CD4-positive, alpha-beta T cell treated with Interleukin-10 for 1 hour (primary cell): ENCODE results near the gene CPD.

Experiments
- DNase-seq: peaks from one replicate; pipeline ENCODE4 v3.0.0-alpha.2; 2020

CPD gene

GRCh38 chr17:30517786-30518185 is 139.1 kb downstream of the CPD start:
- no peak for DNase-seq

- no peak for DNase-seq
Observed at GRCh38 chr17:30519166-30519565, 140.4 kb downstream of the CPD start.
